Fibroblast of skin of left quadriceps (primary cell): ENCODE results near the gene PCDHA12.
A peak's percentile ranks its signal among the peaks of the same experiment; 100 is the strongest.
"Not testable (repeated sequence)": the region's sequence is repeated elsewhere in the genome, so short reads cannot be mapped to it uniquely, and the experiment has no call there.

Experiments
- DNase-seq, 2 experiments: peaks; one replicate each; pipeline ENCODE4 v3.0.0-alpha.2; 2013; ENCODE audit warnings: low read depth in 2 of 2

The PCDHA12 gene

DNA sequence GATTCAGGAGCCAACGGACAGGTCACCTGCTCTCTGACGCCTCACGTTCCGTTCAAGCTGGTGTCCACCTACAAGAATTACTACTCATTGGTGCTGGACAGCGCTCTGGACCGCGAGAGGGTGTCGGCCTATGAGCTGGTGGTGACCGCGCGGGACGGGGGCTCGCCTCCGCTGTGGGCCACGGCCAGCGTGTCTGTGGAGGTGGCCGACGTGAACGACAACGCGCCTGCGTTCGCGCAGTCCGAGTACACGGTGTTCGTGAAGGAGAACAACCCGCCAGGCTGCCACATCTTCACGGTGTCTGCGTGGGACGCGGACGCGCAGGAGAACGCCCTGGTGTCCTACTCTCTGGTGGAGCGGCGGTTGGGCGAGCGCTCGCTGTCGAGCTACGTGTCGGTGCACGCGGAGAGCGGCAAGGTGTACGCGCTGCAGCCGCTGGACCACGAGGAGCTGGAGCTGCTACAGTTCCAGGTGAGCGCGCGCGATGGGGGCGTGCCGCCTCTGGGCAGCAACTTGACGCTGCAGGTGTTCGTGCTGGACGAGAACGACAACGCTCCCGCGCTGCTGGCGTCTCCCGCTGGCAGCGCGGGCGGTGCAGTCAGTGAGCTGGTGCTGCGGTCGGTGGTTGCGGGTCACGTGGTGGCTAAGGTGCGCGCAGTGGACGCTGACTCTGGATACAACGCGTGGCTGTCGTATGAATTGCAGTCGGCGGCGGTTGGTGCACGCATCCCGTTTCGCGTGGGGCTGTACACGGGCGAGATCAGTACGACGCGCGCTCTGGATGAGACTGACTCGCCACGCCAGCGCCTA lies 17.7 kb upstream of the PCDHA12 start:
- no peak for DNase-seq

DNA sequence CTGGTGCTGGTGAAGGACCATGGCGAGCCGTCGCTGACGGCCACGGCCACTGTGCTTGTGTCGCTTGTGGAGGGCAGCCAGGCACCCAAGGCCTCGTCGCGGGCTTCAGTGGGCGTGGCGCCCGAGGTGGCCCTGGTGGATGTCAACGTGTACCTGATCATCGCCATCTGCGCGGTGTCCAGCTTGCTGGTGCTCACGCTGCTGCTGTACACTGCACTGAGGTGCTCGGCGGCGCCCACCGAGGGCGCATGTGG lies 17.2 kb upstream of the PCDHA12 start:
- no peak for DNase-seq

DNA sequence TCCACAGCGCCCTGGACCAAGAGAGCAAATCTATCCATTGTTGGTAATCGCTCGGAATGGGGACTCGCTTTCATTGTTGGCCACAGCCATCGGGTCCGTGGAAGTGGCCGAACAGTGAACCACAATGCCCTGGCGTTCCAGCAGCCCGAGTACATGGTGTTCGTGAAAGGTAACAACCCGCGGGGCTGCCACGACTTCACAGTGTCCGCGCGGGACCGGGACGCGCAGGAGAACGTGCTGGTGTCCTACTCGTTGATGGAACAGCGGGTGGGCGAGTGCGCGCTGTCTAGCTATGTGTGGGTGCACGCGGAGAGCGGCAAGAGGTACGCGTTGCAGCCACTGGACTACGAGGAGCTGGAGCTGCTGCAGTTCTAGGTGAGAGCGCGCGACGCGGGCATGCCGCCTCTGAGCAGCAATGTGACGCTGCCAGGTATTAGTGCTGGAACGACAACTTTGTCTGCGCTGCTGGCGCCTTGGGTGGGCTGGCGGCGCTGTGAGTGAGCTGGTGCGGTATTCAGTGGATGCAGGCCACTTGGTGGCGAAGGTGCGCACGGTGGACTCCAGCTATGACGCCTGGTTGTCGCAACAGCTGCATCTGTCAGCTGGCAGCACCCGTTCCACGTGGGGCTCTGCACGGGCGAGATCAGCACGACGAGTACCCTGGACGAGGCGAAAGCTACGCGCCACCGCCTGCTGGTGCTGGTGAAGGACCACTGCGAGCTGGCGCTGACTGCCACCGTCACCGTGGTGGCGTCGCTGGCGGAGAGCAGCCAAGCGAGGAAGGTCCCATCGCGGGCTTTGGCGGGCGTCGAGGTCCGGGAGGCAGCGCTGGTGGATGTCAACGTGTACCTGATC lies 12.4 kb upstream of the PCDHA12 start:
- no peak for DNase-seq

DNA sequence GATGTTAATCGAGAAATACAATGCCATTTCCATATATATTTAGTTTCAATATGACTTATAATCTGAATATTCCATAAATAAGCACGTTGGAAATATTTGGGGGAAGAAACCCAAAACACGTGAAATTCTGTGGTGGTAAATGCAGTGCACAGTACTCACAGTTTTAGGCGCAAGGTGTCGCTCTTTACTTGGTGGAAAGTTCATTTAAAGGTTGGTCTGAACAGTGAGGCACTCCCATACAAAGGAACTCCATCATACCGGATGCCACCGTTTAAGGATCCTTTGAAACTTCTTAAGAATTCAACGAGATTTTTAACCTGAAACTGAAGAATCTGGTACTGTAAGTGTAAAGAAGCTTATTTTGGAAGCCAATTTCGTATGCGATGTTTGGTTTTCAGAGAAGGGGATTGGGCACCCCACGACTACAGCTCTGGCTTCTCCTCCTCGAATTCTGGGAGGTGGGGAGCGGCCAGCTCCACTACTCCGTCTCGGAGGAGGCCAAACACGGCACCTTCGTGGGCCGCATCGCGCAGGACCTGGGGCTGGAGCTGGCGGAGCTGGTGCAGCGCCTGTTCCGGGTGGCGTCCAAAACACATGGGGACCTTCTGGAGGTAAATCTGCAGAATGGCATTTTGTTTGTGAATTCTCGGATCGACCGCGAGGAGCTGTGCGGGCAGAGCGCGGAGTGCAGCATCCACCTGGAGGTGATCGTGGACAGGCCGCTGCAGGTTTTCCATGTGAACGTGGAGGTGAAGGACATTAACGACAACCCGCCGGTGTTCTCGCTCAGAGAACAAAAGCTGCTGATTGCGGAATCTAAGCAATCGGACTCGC lies 6.2 kb upstream of the PCDHA12 start, which contains the start of gene PCDHA11:
Gene PCDHA11, plus strand, starts transcription at position 237 of the 834 bp plus-strand sequence. Its CDS starts 147 bp downstream, at position 384.
- no peak for DNase-seq

DNA sequence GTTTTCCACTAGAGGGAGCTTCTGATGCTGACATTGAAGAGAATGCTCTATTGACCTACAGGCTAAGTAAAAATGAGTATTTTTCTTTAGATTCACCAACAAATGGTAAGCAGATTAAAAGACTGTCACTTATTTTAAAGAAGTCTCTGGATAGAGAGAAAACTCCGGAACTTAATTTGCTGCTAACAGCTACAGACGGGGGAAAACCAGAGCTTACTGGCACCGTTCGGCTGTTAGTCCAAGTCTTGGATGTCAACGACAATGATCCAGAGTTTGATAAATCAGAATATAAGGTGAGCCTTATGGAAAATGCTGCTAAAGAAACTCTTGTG lies 5.6 kb upstream of the PCDHA12 start:
- no peak for DNase-seq

DNA sequence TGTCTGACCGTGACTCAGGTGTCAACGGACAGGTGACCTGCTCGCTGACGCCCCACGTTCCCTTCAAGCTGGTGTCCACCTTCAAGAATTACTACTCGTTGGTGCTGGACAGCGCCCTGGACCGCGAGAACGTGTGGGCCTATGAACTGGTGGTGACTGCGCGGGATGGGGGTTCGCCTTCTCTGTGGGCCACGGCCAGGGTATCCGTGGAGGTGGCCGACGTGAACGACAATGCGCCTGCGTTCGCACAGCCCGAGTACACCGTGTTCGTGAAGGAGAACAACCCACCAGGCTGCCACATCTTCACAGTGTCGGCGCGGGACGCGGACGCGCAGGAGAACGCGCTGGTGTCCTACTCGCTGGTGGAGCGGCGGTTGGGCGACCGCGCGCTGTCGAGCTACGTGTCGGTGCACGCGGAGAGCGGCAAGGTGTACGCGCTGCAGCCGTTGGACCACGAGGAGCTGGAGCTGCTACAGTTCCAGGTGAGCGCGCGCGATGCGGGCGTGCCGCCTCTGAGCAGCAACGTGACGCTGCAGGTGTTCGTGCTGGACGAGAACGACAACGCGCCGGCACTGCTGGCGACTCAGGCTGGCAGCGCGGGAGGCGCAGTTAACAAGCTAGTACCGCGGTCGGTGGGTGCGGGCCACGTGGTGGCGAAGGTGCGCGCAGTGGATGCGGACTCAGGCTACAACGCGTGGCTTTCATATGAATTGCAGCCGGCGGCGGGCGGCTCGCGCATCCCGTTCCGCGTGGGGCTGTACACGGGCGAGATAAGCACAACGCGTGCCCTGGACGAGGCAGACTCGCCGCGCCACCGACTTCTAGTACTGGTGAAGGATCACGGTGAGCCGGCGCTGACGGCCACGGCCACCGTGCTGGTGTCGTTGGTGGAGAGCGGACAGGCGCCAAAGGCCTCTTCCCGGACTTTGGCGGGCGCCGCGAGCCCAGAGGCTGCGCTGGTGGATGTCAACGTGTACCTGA lies 4.6 kb upstream of the PCDHA12 start:
- no peak for DNase-seq

DNA sequence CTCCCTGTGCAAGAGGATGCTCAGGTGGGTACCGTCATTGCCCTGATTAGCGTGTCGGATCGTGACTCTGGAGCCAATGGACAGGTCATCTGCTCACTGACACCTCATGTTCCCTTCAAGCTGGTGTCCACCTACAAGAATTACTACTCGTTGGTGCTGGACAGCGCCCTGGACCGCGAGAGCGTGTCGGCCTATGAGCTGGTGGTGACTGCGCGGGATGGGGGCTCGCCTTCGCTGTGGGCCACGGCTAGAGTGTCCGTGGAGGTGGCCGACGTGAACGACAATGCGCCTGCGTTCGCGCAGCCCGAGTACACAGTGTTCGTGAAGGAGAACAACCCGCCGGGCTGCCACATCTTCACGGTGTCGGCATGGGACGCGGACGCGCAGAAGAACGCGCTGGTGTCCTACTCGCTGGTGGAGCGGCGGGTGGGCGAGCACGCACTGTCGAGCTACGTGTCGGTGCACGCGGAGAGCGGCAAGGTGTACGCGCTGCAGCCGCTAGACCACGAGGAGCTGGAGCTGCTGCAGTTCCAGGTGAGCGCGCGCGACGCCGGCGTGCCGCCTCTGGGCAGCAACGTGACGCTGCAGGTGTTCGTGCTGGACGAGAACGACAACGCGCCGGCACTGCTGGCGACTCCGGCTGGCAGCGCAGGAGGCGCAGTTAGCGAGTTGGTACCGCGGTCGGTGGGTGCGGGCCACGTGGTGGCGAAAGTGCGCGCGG lies 1.6 kb downstream of the PCDHA12 start:
- DNase-seq = not testable (repeated sequence)

DNA sequence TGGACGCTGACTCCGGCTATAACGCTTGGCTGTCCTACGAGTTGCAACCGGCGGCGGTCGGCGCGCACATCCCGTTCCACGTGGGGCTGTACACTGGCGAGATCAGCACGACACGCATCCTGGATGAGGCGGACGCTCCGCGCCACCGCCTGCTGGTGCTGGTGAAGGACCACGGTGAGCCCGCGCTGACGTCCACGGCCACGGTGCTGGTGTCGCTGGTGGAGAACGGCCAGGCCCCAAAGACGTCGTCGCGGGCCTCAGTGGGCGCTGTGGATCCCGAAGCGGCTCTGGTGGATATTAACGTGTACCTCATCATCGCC lies 2.1 kb downstream of the PCDHA12 start:
- DNase-seq = no peak

DNA sequence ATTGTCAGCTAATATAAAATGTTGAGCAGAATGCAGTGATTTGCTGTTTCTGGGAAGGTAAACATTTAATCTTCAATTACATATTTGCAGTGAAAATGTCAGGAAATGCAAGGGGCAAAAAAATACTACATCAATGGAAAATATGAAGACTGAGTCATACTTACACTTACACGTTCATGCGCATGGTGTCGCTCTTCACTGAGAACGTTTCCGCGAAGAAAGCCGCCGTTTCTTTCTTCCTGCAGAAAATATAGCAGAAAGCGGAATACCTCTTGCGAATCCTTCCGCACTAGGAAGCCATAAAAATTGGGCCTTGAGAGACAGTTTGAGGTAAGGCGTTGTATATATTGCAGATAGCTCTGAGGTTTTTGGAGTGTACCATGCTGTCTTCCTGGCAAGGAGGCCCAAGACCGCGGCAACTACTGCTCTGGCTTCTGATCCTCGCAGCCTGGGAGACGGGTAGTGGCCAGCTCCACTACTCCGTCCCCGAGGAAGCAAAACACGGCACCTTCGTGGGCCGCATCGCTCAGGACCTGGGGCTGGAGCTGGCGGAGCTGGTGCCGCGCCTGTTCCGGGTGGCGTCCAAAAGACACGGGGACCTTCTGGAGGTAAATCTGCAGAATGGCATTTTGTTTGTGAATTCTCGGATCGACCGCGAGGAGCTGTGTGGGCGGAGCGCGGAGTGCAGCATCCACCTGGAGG lies 6.9 kb downstream of the PCDHA12 start, which contains the start of gene PCDHA13:
Gene PCDHA13, plus strand, starts transcription at position 236 of the 702 bp plus-strand sequence. Its CDS starts 145 bp downstream, at position 381.
- DNase-seq = no peak

DNA sequence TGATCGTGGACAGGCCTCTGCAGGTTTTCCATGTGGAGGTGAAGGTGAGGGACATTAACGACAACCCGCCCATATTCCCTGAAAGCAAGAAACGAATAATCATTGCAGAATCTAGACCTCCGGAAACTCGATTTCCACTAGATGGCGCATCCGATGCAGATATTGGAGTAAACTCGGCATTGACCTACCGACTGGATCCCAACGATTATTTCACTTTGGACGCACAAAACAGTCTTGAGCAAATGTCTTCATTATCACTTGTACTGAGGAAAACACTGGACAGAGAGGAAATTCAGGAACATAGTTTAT lies 7.4 kb downstream of the PCDHA12 start:
- no peak for DNase-seq

DNA sequence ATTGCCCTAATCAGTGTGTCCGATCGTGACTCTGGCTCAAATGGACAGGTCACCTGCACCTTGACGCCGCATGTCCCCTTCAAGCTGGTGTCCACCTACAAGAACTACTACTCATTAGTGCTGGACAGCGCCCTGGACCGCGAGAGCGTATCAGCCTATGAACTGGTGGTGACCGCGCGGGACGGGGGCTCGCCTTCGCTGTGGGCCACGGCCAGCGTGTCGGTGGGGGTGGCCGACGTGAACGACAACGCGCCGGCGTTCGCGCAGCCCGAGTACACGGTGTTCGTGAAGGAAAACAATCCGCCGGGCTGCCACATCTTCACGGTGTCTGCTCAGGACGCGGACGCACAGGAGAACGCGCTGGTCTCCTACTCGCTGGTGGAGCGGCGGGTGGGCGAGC lies 8.3 kb downstream of the PCDHA12 start:
- no peak for DNase-seq

DNA sequence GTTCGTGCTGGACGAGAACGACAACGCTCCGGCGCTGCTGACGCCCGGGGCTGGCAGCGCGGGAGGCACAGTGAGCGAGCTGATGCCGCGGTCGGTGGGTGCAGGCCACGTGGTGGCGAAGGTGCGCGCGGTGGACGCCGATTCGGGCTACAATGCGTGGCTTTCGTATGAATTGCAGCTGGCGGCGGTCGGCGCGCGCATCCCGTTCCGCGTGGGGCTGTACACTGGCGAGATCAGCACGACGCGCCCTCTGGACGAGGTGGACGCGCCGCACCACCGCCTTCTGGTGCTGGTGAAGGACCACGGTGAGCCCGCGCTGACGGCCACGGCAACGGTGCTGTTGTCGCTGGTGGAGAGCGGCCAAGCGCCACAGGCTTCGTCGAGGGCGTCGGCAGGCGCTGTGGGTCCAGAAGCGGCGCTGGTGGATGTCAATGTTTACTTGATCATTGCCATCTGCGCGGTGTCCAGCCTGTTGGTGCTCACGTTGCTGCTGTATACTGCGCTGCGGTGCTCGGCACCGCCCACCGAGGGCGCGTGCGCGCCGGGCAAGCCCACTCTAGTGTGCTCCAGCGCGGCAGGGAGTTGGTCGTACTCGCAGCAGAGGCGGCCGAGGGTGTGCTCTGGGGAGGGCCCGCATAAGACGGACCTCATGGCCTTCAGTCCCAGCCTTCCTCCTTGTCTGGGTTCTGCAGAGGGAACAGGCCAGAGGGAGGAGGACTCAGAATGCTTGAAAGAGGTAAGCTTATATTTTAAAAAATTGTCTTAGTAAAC lies 9.0 kb downstream of the PCDHA12 start:
- DNase-seq = no peak

DNA sequence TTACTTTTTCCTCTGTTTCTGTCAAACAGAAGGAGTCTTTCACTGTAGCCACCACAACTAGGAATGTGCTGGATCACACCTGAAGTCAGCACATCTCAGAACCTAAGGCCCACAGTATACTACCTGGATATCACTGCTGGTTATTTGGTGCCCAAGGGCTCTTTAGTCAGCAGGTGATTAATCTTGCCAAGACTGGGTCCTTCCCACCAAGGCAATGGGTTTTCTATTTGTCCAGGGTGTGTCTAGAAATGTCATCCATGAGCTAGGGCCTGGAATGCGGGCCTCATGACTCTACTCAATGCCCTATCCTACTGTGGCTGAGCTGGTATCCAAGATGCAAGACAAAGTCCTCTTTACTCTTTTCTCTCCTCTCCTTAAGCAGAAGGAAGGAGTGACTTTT lies 41.2 kb downstream of the PCDHA12 start:
- DNase-seq = no peak

DNA sequence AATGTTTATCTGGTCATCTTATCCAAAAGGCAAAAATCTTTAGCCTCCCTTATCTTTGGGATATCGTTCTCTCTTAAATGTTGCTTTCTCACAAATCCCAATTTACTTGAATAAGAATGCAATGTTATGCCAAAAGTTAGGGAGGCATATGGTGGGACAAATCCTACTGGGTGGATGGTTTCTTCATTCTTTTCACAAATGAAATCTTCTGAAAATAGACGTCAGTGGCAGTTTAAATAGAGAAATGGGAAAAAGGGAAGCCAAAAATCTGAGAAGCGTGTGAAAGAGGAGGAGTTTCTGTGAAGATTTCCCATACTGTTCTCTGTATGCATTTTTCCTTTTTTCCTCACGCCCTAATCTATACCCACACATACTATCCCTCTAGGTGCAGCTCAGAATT lies 48.5 kb downstream of the PCDHA12 start:
- DNase-seq = no peak

DNA sequence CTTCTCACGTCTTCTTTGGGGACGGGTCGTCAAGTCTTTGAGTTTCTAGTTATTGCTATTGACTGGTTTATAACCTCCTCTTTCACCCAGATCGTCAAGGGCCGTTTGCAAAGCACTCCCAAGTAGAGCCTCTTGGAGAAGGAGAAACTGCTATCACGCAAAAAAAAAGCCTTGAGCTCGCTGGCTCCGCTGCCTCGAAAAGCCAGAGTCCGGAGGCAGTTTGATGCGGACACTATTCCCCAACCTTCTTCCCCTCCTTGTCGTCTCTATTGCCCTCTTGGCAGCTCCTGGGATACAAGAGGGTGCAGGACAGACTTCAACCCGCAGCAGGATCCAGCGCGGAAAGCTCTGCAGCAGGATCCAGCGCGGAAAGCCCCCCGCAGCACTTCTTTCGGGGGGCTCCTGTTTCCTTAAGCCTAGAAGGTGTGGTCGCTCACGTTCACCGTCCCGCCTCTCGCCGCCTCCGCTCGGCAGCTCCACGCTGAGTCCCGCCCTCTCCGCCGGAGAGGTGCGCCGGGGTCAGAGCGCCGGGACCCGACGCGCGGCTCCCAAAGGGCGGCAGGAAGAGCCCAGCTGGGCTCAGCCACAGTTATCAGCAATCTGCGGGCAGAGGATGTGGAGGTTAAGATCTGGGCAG lies 50.8 kb downstream of the PCDHA12 start, which contains the start of gene PCDHAC1:
Gene PCDHAC1, plus strand, starts transcription at position 494 of the 637 bp plus-strand sequence. CDS start 594 bp downstream, outside the sequence.
- DNase-seq = no peak

DNA sequence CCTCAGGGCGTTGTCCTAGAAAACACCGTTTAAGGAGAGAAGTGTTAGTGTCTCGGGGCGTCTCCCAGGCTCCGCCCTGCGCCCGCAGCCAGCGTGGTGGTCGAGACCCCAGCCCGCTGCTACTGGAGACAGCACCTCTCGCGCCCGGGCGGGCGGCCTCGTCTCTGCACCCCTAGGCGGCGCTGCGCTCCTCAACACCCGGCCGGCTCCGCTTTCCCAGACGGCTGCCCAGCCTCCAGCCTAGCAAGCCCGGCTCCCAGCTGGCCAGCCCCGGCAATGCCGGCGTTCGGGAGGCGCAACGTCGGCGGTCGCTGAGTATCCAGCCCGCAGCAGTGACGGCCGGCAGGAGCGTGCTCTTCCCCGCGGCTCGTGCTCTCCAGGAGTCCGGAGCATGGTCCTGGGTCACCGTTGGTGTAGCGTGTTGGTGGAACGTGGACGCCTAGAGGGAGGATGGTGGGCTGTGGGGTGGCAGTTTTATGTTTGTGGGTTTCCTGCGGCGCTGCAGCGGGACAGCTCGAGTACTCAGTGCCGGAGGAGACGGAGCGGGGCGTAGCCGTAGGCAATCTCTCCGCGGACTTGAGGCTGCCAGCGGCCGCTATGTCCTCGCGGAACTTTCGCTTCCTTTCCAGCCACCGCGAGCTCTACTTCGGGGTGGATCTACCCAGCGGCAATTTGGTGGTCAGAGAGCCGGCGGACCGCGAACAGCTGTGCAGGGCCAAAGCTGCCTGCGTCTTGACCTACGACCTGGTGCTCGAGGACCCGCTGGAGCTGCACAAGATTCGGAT lies 51.5 kb downstream of the PCDHA12 start:
- DNase-seq = peak; percentile 4 to 9

DNA sequence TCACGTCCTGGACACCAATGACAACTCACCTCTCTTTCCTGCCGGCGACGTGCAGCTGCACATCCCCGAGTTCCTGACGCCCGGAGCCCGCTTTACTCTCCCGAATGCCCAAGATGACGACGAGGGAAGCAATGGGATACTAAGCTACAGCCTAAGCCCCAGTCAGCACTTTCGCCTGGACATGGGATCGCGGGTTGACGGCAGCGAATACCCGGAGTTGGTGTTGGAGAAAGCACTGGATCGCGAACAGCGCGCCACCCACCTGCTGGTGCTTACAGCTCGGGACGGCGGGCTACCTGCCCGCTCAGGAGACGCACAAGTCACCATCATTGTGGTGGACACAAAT lies 52.1 kb downstream of the PCDHA12 start:
- DNase-seq = no peak
